ENCODE measurements around the gene SLC35F3. TPM values are rescaled to one million over a fixed set of nuclear protein-coding genes. Genes with fewer than 3 reads are reported as not detected.

SLC35F3 gene
- total RNA-seq, 2 experiments from 2014 or later: not detected

GRCh38 chr1:234235434-234235881 lies 331.0 kb downstream of the SLC35F3 start:
- no peak for DNase-seq (ENCODE audit: low spot score)
- CTCF ChIA-PET (ENCODE audit: unreplicated experiment): interaction anchor here (1.1 kb wide), 1 partner anchor 22 kb away, joined by 3 read pairs; no protein-coding TSS in a partner anchor

DNA sequence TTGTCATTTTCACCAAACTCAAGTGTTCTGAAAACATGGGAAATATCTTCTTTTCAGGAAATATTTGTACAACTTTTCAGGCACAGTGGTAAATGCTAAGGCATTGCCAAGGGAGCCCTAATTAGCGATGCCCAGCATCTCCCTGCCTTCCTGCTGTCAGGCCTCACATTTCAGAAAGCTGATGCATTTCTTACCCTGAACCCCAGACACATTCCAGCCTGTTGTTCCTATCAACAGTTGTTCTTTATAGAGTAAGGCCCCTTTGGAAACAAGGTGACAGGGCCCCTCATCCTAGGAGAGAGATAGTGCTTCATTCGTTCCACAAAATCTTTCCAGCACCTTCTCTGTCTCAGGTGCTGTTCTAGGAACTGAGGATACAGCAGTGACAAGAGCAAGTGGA lies 332.9 kb downstream of the SLC35F3 start:
- H3K4me1 ChIP-seq (ENCODE audit: insufficient read depth, low read length, poor library complexity, severe bottlenecking): no peaks in the 10 kb centered on the region
- no peaks in the 10 kb centered on the region for H3K79me2 ChIP-seq (ENCODE audit: insufficient read depth, low read depth, low read length)
- ChIA-PET POLR2A (no interaction called here), CTCF (ENCODE audit: unreplicated experiment) (no interaction called here)
- no peak overlapping the region for H3K4me3 ChIP-seq (ENCODE audit: low read depth, low read length, poor library complexity, severe bottlenecking)
- TF ChIP-seq EZH2phosphoT487 (IDR thresholded peaks at IDR 0.05; ENCODE audit: borderline replicate concordance, low read depth, low read length): no peak
- TF ChIP-seq, protein P1, sequence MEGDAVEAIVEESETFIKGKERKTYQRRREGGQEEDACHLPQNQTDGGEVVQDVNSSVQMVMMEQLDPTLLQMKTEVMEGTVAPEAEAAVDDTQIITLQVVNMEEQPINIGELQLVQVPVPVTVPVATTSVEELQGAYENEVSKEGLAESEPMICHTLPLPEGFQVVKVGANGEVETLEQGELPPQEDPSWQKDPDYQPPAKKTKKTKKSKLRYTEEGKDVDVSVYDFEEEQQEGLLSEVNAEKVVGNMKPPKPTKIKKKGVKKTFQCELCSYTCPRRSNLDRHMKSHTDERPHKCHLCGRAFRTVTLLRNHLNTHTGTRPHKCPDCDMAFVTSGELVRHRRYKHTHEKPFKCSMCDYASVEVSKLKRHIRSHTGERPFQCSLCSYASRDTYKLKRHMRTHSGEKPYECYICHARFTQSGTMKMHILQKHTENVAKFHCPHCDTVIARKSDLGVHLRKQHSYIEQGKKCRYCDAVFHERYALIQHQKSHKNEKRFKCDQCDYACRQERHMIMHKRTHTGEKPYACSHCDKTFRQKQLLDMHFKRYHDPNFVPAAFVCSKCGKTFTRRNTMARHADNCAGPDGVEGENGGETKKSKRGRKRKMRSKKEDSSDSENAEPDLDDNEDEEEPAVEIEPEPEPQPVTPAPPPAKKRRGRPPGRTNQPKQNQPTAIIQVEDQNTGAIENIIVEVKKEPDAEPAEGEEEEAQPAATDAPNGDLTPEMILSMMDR (conservative IDR thresholded peaks at IDR 0.05; ENCODE audit: low read length): no peak
- H3K36me3 ChIP-seq (ENCODE audit: insufficient read depth, low read length): no peaks in the 10 kb centered on the region
- H3K9me2 ChIP-seq (ENCODE audit: insufficient read depth, low read length): no peaks in the 10 kb centered on the region
- H2AFZ ChIP-seq (ENCODE audit: low read length): no peak overlapping the region
- no peak for DNase-seq (ENCODE audit: low spot score)
- H3K9me3 ChIP-seq (ENCODE audit: low read length): no peaks in the 10 kb centered on the region
- no peak overlapping the region for H3K27ac ChIP-seq (ENCODE audit: low read depth, low read length, poor library complexity, severe bottlenecking)
- BruUV-seq (replicated peaks): no TSS peak
- intact Hi-C loops (cut with micrococcal nuclease; ENCODE audit: unreplicated experiment): no loop called here
- H4K20me1 ChIP-seq (ENCODE audit: insufficient read depth, low read length): no peaks in the 10 kb centered on the region
- H3K4me2 ChIP-seq (ENCODE audit: low read length): no peak overlapping the region

More at GRCh38 chr1:234235434-234235881, 331.0 kb downstream of the SLC35F3 start:
- BruUV-seq (replicated peaks): no TSS peak
- intact Hi-C loops (cut with micrococcal nuclease; ENCODE audit: unreplicated experiment): no loop called here
- POLR2A ChIA-PET: no interaction called here
- Histone ChIP-seq H3K9me3 (ENCODE audit: low read length) (no peaks in the 10 kb centered on the region), H3K27ac (ENCODE audit: low read depth, low read length, poor library complexity, severe bottlenecking) (no peak overlapping the region), H3K36me3 (ENCODE audit: insufficient read depth, low read length) (no peaks in the 10 kb centered on the region), H3K79me2 (ENCODE audit: insufficient read depth, low read depth, low read length) (no peaks in the 10 kb centered on the region), H3K9me2 (ENCODE audit: insufficient read depth, low read length) (no peaks in the 10 kb centered on the region), H4K20me1 (ENCODE audit: insufficient read depth, low read length) (no peaks in the 10 kb centered on the region), H3K4me1 (ENCODE audit: insufficient read depth, low read length, poor library complexity, severe bottlenecking) (no peaks in the 10 kb centered on the region), H3K4me3 (ENCODE audit: low read depth, low read length, poor library complexity, severe bottlenecking) (no peak overlapping the region), H3K4me2 (ENCODE audit: low read length) (no peak overlapping the region), H2AFZ (ENCODE audit: low read length) (no peak overlapping the region)
- TF ChIP-seq, protein P1 (conservative IDR thresholded peaks at IDR 0.05; ENCODE audit: low read length): no peak
- no peak for TF ChIP-seq EZH2phosphoT487 (IDR thresholded peaks at IDR 0.05; ENCODE audit: borderline replicate concordance, low read depth, low read length)

DNA sequence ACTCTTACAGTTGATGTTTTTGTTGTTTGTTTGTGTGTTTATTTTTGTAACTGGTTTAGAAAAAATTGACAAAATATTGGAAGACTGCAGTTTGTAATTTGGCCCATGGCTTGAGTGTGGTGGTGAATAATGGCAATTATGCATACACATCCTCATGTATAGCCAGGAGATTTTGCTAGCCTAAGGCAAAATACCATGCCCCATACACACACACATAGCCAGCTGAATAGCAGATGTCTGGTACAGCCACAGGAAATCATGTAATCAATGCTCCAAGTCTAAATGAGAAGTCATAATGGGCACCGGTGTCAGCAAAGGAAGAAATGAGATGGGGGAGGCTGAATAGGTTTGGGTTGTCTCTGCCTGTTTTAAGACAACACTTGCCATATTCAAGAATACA lies 333.6 kb downstream of the SLC35F3 start:
- BruUV-seq (replicated peaks): no TSS peak
- POLR2A ChIA-PET: interaction anchor here (0.6 to 0.7 kb wide), 2 partner anchors 15 to 102 kb away, joined by 3 read pairs; no protein-coding TSS in a partner anchor
- H3K9me2 ChIP-seq (ENCODE audit: insufficient read depth, low read length): no peaks in the 10 kb centered on the region
- no peak overlapping the region for H3K4me2 ChIP-seq (ENCODE audit: low read length)
- H3K79me2 ChIP-seq (ENCODE audit: insufficient read depth, low read depth, low read length): no peaks in the 10 kb centered on the region
- no peaks in the 10 kb centered on the region for H4K20me1 ChIP-seq (ENCODE audit: insufficient read depth, low read length)
- CTCF ChIA-PET (ENCODE audit: unreplicated experiment): no interaction called here
- H3K27ac ChIP-seq (ENCODE audit: low read depth, low read length, poor library complexity, severe bottlenecking): no peak overlapping the region
- no peak overlapping the region for H2AFZ ChIP-seq (ENCODE audit: low read length)
- H3K36me3 ChIP-seq (ENCODE audit: insufficient read depth, low read length): no peaks in the 10 kb centered on the region
- H3K9me3 ChIP-seq (ENCODE audit: low read length): no peaks in the 10 kb centered on the region
- no peak for DNase-seq (ENCODE audit: low spot score)
- no peak for TF ChIP-seq EZH2phosphoT487 (IDR thresholded peaks at IDR 0.05; ENCODE audit: borderline replicate concordance, low read depth, low read length)
- TF ChIP-seq, protein P1 (conservative IDR thresholded peaks at IDR 0.05; ENCODE audit: low read length): no peak
- no peaks in the 10 kb centered on the region for H3K4me1 ChIP-seq (ENCODE audit: insufficient read depth, low read length, poor library complexity, severe bottlenecking)
- intact Hi-C loops (cut with micrococcal nuclease; ENCODE audit: unreplicated experiment): no loop called here
- no peak overlapping the region for H3K4me3 ChIP-seq (ENCODE audit: low read depth, low read length, poor library complexity, severe bottlenecking)
